Panc1 (cell line): ENCODE measurements around the gene ATP5ME. TPM values are rescaled to one million over a fixed set of nuclear protein-coding genes. Genes with fewer than 3 reads are reported as not detected.

Source experiments
- ATAC-seq: fragments of 200-7000 bp; cut with Tn5 transposase; 2 replicates; pipeline ENCODE4 v1.9.1; 2020; ENCODE audit warnings: mild to moderate bottlenecking, moderate library complexity
- BruUV-seq: library from RNA; stranded (reverse); fragments of 400-500 nt; replicated peaks from 2 replicates; lab custom pipeline; 2021; lab: Mats Ljungman, UMichigan
- CTCF ChIA-PET: fragments of 300-600 bp; sonication (Branson Sonifier 250); formaldehyde crosslinking; loops from one replicate; lab custom pipeline; 2022; ENCODE audit warnings: antibody characterized with exemption; lab: Charles Lee
- POLR2A ChIA-PET: fragments of 300-600 bp; sonication (Branson Sonifier 250); formaldehyde crosslinking; loops from one replicate; lab custom pipeline; 2022; ENCODE audit warnings: antibody characterized with exemption; lab: Charles Lee
- DNase-seq: peaks from one replicate; pipeline ENCODE4 v3.0.0-alpha.2; 2010; ENCODE audit warnings: low read depth, low spot score
- H3K27ac ChIP-seq: 2 replicates; pipeline ENCODE4 v1.5.1; 2011; ENCODE audit warnings: mild to moderate bottlenecking, low read length, inconsistent platforms
- H3K27me3 ChIP-seq: fragments of 200-500 bp; sonication (Bioruptor generic); 2 replicates; pipeline ENCODE4 v1.6.0; 2014; ENCODE audit warnings: low read length, inconsistent platforms; ENCODE audit not compliant: control insufficient read depth, insufficient read depth
- H3K36me3 ChIP-seq: fragments of 200-500 bp; sonication (Bioruptor generic); 2 replicates; pipeline ENCODE4 v1.5.1; 2014; ENCODE audit warnings: inconsistent platforms, mild to moderate bottlenecking, low read length, moderate library complexity; ENCODE audit not compliant: control insufficient read depth, insufficient read depth
- H3K4me1 ChIP-seq: 2 replicates; pipeline ENCODE4 v1.5.1; 2011; ENCODE audit warnings: inconsistent platforms, mild to moderate bottlenecking, low read length, moderate library complexity; ENCODE audit not compliant: control insufficient read depth, insufficient read depth
- H3K4me3 ChIP-seq, 2 experiments: 2 replicates each; pipeline ENCODE4 v1.5.1; 2011 to 2012; ENCODE audit warnings: low read depth in 2 of 2, low read length in 2 of 2, mild to moderate bottlenecking in 2 of 2, inconsistent platforms in 1 of 2, moderate library complexity in 1 of 2
- H3K9me3 ChIP-seq: fragments of 200-500 bp; sonication (Bioruptor generic); 2 replicates; pipeline ENCODE4 v1.5.1; 2014; ENCODE audit warnings: low read depth, mild to moderate bottlenecking, inconsistent platforms, low read length, moderate library complexity; ENCODE audit not compliant: control insufficient read depth, insufficient read depth
- POLR2AphosphoS5 ChIP-seq: IDR thresholded peaks from 2 replicates; pipeline ENCODE4 v1.6.1; 2012; ENCODE audit warnings: mild to moderate bottlenecking, low read depth, low read length, moderate library complexity
- SIN3A ChIP-seq: IDR thresholded peaks from 2 replicates; pipeline ENCODE4 v1.6.1; 2012; ENCODE audit warnings: low read depth, mild to moderate bottlenecking, low read length, moderate library complexity, borderline replicate concordance; ENCODE audit not compliant: insufficient read depth
- TCF7L2 ChIP-seq: IDR thresholded peaks from 2 replicates; pipeline ENCODE4 v1.6.1; 2011; ENCODE audit warnings: mild to moderate bottlenecking, low read depth, low read length, inconsistent platforms
- in situ Hi-C: cut with HindIII; loops from 2 replicates; pipeline ENCODE4 v1.10.0; 2016; ENCODE audit warnings: low sequenced_read_pairs, low pct_unique_long_range_greater_than_20kb
- intact Hi-C: fragments of 100-400 bp; cut with micrococcal nuclease; formaldehyde crosslinking; loops from one replicate; pipeline ENCODE4 v1.10.0; 2022; ENCODE audit not compliant: unreplicated experiment
- total RNA-seq: library from RNA; stranded (reverse); gene quantifications from one replicate; pipeline ENCODE4 v1.2.1, GENCODE V29; 2021; ENCODE audit not compliant: unreplicated experiment
- TF ChIP-seq, protein P1 (sequence below), 2 experiments: IDR thresholded peaks; 2 replicates each; pipeline ENCODE4 v1.6.1; 2011 to 2012; ENCODE audit warnings: low read depth in 2 of 2, control low read depth in 1 of 2, low read length in 1 of 2, mild to moderate bottlenecking in 1 of 2, moderate library complexity in 1 of 2; ENCODE audit not compliant: insufficient read depth in 1 of 2
- TF ChIP-seq, protein P2 (sequence below): fragments of 450-650 bp; IDR thresholded peaks from 2 replicates; pipeline ENCODE4 v1.5.1; 2017; ENCODE audit warnings: mild to moderate bottlenecking

Gene ATP5ME
- total RNA-seq, 1 experiment from 2014 or later: 257 TPM

DNA sequence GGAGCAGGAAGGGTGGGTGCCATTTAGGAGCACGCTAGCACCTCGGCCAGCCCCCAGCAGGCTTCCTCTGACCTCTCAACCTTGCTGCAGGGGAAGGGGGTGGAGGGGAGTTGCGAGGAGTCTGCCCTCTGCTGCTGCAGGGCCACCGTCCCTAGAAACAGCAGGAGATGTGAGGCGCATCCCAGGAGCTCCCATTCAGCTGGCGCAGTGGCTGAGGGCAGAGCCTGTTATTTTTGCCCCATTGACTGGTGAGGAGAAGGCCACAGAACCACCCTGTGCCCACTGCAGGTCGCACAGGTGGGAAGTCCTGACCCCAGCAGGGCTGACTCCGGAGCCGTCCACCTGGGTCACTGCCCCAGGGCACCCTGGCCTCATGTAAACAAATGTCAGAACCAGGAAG, 40.7 kb downstream of the ATP5ME start:
- Histone ChIP-seq H3K4me1 (no peaks in the 10 kb centered on the region), H3K27me3 (no peaks in the 10 kb centered on the region), H3K9me3 (no peaks in the 10 kb centered on the region), H3K27ac (no peak overlapping the region), H3K36me3 (no peaks in the 10 kb centered on the region), H3K4me3 (no peak overlapping the region)
- CTCF ChIA-PET: no interaction called here
- POLR2A ChIA-PET: no interaction called here
- no peak for TF ChIP-seq TCF7L2
- no peak for TF ChIP-seq POLR2AphosphoS5
- TF ChIP-seq, protein P1, sequence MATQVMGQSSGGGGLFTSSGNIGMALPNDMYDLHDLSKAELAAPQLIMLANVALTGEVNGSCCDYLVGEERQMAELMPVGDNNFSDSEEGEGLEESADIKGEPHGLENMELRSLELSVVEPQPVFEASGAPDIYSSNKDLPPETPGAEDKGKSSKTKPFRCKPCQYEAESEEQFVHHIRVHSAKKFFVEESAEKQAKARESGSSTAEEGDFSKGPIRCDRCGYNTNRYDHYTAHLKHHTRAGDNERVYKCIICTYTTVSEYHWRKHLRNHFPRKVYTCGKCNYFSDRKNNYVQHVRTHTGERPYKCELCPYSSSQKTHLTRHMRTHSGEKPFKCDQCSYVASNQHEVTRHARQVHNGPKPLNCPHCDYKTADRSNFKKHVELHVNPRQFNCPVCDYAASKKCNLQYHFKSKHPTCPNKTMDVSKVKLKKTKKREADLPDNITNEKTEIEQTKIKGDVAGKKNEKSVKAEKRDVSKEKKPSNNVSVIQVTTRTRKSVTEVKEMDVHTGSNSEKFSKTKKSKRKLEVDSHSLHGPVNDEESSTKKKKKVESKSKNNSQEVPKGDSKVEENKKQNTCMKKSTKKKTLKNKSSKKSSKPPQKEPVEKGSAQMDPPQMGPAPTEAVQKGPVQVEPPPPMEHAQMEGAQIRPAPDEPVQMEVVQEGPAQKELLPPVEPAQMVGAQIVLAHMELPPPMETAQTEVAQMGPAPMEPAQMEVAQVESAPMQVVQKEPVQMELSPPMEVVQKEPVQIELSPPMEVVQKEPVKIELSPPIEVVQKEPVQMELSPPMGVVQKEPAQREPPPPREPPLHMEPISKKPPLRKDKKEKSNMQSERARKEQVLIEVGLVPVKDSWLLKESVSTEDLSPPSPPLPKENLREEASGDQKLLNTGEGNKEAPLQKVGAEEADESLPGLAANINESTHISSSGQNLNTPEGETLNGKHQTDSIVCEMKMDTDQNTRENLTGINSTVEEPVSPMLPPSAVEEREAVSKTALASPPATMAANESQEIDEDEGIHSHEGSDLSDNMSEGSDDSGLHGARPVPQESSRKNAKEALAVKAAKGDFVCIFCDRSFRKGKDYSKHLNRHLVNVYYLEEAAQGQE (IDR thresholded peaks at IDR 0.05; ENCODE audit: insufficient read depth in 1 of 2, low read depth in 2 of 2, low read length in 1 of 2): no peak
- no peak for TF ChIP-seq SIN3A
- TF ChIP-seq, protein P2, sequence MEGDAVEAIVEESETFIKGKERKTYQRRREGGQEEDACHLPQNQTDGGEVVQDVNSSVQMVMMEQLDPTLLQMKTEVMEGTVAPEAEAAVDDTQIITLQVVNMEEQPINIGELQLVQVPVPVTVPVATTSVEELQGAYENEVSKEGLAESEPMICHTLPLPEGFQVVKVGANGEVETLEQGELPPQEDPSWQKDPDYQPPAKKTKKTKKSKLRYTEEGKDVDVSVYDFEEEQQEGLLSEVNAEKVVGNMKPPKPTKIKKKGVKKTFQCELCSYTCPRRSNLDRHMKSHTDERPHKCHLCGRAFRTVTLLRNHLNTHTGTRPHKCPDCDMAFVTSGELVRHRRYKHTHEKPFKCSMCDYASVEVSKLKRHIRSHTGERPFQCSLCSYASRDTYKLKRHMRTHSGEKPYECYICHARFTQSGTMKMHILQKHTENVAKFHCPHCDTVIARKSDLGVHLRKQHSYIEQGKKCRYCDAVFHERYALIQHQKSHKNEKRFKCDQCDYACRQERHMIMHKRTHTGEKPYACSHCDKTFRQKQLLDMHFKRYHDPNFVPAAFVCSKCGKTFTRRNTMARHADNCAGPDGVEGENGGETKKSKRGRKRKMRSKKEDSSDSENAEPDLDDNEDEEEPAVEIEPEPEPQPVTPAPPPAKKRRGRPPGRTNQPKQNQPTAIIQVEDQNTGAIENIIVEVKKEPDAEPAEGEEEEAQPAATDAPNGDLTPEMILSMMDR: no peak
- BruUV-seq: no TSS peak
- ATAC-seq: no peak
- no peak for DNase-seq
- in situ Hi-C loops: no loop called here
- intact Hi-C loops: no loop called here

DNA sequence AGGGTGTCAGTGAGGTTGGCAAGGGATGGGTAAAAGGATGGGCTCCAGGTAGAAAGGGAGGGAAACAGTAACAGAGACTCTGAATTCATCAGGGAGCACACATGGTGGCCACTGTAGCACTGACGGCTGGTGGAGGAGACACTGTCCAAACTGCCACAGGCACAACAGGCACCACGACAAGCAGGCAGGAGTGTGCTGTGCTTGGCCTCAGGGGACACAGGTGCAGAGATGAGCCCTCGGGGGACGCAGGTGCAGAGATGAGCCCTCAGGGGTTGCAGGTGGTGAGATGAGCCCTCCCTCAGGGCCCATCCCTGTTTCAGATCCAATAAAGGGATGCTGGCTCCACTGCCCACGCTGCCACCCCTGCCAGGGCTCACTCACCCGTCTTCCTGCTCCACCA, 41.1 kb downstream of the ATP5ME start:
- BruUV-seq: no TSS peak

More for the DNA sequence above, 41.1 kb downstream of the ATP5ME start:
- CTCF ChIA-PET: no interaction called here
- H3K9me3 ChIP-seq: no peaks in the 10 kb centered on the region
- POLR2A ChIA-PET: no interaction called here
- H3K27me3 ChIP-seq: no peaks in the 10 kb centered on the region
- no peak for DNase-seq
- in situ Hi-C loops: no loop called here
- intact Hi-C loops: no loop called here
- H3K27ac ChIP-seq: no peak overlapping the region
- H3K4me3 ChIP-seq: no peak overlapping the region
- TF ChIP-seq SIN3A: no peak
- TF ChIP-seq TCF7L2: no peak
- TF ChIP-seq, protein P2: no peak
- TF ChIP-seq, protein P1 (IDR thresholded peaks at IDR 0.05; ENCODE audit: insufficient read depth in 1 of 2, low read depth in 2 of 2, low read length in 1 of 2): no peak
- H3K36me3 ChIP-seq: no peaks in the 10 kb centered on the region
- H3K4me1 ChIP-seq: no peaks in the 10 kb centered on the region
- ATAC-seq: no peak
